Chondrocyte (in vitro differentiated cells): Measurements from ENCODE around the gene ESR2. TPM values are rescaled to one million over a fixed set of nuclear protein-coding genes. Genes with fewer than 3 reads are reported as not detected.

ENCODE experiments used
- DNase-seq: peaks from one replicate; pipeline ENCODE4 v3.0.0; 2021; ENCODE audit warnings: mixed read lengths, low spot score
- H3K27ac Mint-ChIP-seq: one replicate; pipeline ENCODE4 v1.8.0; 2021; ENCODE audit warnings: mild to moderate bottlenecking, moderate library complexity, mixed read lengths; ENCODE audit not compliant: unreplicated experiment
- H3K27me3 Mint-ChIP-seq: 2 replicates; pipeline ENCODE4 v1.8.0; 2021; ENCODE audit warnings: low read depth, mixed read lengths
- H3K36me3 Mint-ChIP-seq: 2 replicates; pipeline ENCODE4 v1.8.0; 2021; ENCODE audit warnings: low read depth, mixed read lengths
- H3K4me1 Mint-ChIP-seq: 2 replicates; pipeline ENCODE4 v1.8.0; 2021; ENCODE audit warnings: low read depth, mild to moderate bottlenecking, mixed read lengths
- H3K4me3 Mint-ChIP-seq: one replicate; pipeline ENCODE4 v1.8.0; 2021; ENCODE audit warnings: mild to moderate bottlenecking, moderate library complexity, mixed read lengths; ENCODE audit not compliant: unreplicated experiment
- H3K9me3 Mint-ChIP-seq: 2 replicates; pipeline ENCODE4 v1.8.0; 2021; ENCODE audit warnings: low read depth, mixed read lengths
- CTCF ChIP-seq: fragments of 200-600 bp; sonication (generic); IDR thresholded peaks from 2 replicates; pipeline ENCODE4 v1.5.0; 2021; ENCODE audit warnings: antibody characterized with exemption, mild to moderate bottlenecking, moderate library complexity
- total RNA-seq: library from RNA; stranded (reverse); gene quantifications from 3 replicates; pipeline ENCODE4 v1.2.1, GENCODE V29; 2021

Gene ESR2
- total RNA-seq, 1 donor from 2014 or later: not detected

DNA sequence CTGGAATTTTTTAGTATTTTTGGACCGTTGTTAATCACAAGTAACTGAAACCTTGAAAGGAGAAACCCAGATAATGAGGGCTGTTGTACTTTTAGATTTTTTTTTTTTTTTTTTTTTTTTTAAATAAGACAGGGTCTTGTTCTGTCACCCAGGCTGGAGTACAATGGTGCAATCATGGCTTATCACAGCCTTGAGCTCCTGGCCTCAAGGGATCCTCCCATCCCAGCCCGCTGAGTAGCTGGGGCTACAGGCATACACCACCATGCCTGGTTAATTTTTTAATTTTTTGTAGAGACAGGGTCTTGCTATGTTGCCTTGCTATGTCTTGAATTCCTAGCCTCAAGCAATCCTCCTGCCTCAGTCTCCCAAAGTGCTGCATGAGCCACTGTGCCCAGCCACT, 229.7 kb downstream of the ESR2 start:
- TF ChIP-seq CTCF: no peak
- Mint-ChIP-seq H3K27ac (no peak overlapping the region), H3K4me3 (no peak overlapping the region), H3K27me3 (no peaks in the 10 kb centered on the region), H3K4me1 (peaks cover 6% of the 10 kb centered on the region), H3K36me3 (no peaks in the 10 kb centered on the region), H3K9me3 (peaks cover 2% of the 10 kb centered on the region)
- DNase-seq: no peak

DNA sequence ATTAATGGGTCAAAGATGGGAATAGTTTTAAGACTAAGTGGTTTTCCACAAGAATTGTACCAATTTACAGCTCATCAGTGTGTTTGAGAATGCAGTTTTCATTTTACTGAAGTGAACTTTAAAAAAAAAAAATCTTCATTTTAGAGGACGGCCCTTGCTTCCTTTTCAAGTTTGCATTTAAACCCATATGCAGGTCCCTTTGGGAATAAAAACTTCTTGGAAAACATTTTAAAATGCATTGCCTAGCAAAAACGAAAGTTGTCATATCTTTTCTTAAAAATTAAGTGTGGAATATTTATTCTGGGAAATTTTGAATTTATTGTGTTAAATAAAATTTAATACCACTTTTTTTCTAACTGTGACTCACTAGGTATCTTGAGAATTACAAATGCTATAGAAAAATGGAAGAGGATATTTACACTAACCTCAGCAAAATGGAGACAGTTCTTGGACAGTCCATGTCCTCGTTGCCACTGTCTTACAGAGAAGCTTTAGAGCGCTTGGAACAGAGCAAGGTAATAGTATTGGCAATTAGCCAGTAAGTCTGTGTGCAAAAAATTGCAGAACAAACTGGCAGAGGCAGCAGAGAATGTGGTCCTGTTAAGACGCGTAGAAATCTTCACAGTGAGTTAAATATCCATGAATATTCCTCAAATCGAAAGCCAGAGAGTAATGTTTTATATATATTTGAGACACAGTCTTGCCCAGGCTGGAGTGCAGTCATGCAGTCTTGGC, 231.6 kb downstream of the ESR2 start:
- no peak overlapping the region for H3K4me3 Mint-ChIP-seq
- no peaks in the 10 kb centered on the region for H3K27me3 Mint-ChIP-seq
- H3K4me1 Mint-ChIP-seq: peaks cover 6% of the 10 kb centered on the region
- H3K9me3 Mint-ChIP-seq: peaks cover 2% of the 10 kb centered on the region
- H3K36me3 Mint-ChIP-seq: no peaks in the 10 kb centered on the region
- DNase-seq: no peak
- H3K27ac Mint-ChIP-seq: no peak overlapping the region
- TF ChIP-seq CTCF: no peak

- TF ChIP-seq CTCF: no peak
- no peak overlapping the region for H3K4me3 Mint-ChIP-seq
- H3K4me1 Mint-ChIP-seq: peaks cover 6% of the 10 kb centered on the region
- DNase-seq: no peak
- H3K9me3 Mint-ChIP-seq: peaks cover 2% of the 10 kb centered on the region
- no peaks in the 10 kb centered on the region for H3K27me3 Mint-ChIP-seq
- no peak overlapping the region for H3K27ac Mint-ChIP-seq
- H3K36me3 Mint-ChIP-seq: peaks cover 3% of the 10 kb centered on the region
These were observed 232.5 kb downstream of the ESR2 start for GRCh38 chr14:64061706-64062105.

DNA sequence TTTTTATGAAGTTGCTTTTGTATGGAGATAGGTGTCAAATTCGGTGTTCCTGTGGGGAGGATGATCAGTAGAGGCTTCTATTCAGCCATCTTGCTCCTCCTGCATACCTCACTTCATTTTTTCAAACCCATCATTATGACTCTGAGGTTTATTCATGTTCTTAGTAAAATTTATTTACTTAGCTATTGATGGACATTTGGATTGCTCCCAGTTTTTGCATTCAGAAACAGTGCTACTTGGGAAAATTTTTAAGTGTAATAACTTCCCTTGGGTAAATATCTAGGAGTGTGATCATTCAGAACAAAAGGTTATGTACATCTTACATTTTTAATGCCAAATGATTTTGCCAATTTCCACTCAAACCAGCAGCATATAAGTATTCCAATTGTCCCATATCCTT, 233.1 kb downstream of the ESR2 start:
- peaks cover 6% of the 10 kb centered on the region for H3K4me1 Mint-ChIP-seq
- peaks cover 3% of the 10 kb centered on the region for H3K36me3 Mint-ChIP-seq
- H3K27ac Mint-ChIP-seq: no peak overlapping the region
- no peak for TF ChIP-seq CTCF
- peaks cover 2% of the 10 kb centered on the region for H3K9me3 Mint-ChIP-seq
- no peaks in the 10 kb centered on the region for H3K27me3 Mint-ChIP-seq
- H3K4me3 Mint-ChIP-seq: no peak overlapping the region
- no peak for DNase-seq

- Mint-ChIP-seq H3K4me1 (peaks cover 6% of the 10 kb centered on the region), H3K9me3 (peaks cover 2% of the 10 kb centered on the region), H3K36me3 (peaks cover 3% of the 10 kb centered on the region), H3K27me3 (no peaks in the 10 kb centered on the region), H3K27ac (no peak overlapping the region), H3K4me3 (no peak overlapping the region)
- TF ChIP-seq CTCF: peak; percentile 62
- no peak for DNase-seq
These were observed 233.5 kb downstream of the ESR2 start for GRCh38 chr14:64060648-64061096.
